Measurements from ENCODE around the gene EIF2D.

EIF2D gene

DNA sequence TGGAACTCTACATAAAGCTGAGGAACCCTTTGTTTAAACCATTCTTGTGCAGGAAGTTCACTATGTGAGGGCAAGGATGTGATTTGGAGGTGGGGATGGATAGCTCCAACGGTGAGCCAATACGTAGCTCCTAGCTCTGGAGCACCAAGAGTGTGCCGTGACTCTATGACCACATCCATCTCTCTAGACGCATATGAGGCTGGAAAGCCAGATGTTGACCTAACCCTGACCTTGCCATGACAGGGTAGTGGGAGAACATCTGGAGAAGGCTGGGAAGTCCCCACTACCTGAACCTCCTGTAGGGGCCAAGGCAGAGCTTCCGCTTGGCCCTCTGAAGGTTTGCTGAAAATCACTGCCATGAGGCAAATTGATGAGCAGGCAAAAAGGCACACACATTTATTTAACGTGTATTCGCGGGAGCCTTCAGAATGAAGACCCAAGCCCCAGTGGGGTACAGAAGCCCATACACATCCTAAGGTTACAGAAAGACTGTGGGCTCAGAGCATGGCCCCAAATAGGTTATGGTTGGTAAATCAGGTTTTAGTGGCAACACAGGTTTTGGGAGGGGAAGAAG lies 43.4 kb downstream of the EIF2D start:
- DNase-seq = no peak

DNA sequence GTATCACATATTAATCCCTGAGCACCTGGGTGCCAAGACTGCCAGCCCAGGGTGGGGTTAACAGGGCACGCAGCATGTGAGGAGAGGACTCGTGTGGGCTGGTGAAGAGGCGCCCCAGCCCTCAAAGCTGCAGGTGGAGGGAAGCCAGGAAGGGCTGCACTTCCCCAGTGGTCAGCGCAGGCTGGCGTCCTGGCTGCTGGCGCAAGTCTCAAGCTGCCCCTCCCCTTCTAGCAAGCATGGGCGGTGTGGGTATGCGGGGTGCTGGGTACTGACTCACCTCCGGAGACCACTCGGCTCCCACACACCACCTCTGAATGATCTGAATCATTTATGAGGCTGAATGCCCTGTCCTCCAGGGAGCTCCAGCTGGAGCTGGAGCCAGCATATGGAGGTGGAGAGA lies 44.0 kb downstream of the EIF2D start:
- no peak for DNase-seq

GRCh38 chr1:206566999-206567398 lies 45.3 kb downstream of the EIF2D start:
- DNase-seq = peak; percentile 38

- no peak for DNase-seq
Measured at GRCh38 chr1:206565995-206566394, 46.3 kb downstream of the EIF2D start.

DNA sequence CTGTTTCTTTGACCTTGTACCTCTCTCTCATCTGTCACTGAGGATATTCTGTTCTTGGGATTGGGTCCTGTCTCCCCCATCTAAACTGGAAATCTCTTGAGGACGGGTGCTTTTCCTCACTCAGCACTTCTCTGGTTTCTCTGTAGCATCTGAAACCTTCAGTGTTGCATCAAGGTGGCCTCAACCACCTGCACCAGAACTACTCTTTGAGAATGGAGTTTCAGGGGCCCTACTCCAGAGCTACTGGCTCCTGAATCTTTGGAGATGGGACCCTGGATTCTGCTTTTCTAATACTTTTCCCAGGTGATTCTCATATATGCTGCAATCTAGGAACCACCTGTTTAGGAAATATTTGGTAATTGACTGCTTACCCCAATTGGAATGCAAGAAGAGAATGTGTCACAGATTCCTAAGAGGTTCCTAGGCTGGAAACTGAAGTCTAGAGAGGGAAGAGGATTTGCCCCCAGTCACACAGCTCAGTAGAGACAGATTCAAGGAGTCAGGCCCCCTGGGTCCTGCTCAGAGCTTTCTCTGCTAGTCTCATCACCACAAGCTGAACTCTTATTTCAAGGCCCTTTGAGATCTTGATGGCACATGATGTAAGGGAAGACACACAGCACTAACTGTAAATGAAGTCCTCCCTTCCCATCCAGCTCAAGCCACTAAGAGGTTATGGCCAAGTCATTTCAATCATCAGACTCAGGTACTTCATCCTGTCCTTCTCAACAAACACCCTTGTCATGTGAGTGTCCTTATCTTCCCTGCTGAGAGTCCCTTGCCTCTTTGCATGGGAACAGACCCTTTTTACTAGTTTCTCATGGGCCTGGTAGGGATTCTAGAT lies 48.7 kb downstream of the EIF2D start:
- no peak for DNase-seq

GRCh38 chr1:206560007-206560716 lies 52.1 kb downstream of the EIF2D start:
- no peak for DNase-seq

- no peak for DNase-seq
Measured at GRCh38 chr1:206559672-206559995, 52.6 kb downstream of the EIF2D start.

- DNase-seq = no peak
Measured at GRCh38 chr1:206558794-206559671, 53.2 kb downstream of the EIF2D start.

GRCh38 chr1:206557636-206558473 lies 54.4 kb downstream of the EIF2D start:
- no peak for DNase-seq

DNA sequence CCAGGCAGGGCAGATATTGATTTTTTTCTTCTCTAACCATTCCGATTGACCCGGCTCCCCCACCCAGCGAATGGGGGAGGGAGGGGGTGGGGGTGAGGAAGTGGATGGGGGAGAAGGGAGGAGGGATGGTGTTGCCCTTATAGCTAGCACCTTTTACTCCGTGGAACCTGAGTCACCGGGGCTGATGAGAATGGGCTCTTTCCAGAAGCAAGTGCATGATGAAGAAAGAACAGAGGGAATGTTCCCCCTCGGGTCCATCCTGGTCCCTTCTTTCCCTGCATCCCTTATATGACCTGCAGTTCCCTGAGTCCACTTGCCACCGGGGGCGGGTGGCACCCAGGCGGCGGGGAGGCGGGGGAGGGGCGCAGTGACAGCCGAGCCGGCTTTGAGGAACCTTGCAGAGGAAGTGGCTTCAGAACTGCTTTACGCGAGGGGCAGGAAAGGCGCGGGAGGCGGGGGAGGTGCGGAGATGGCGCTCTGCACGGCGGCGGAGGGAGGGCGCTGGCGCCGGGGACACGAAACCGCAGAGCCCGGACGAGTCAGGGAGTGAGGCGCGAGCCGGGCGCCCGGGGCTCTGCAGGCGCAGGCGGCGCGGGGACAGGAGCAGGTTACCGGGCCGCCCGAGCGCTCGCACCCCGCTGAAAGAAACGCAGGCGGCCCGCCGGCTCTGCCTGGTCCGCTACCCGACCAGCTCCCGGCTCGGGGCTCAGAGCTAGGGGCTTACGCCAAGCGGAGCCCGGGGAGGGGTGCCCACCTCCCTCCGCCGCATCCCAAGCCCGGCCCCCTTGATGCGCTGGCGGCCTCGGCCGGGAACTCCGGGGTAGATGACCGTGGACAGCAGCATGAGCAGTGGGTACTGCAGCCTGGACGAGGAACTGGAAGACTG lies 55.3 kb downstream of the EIF2D start:
- DNase-seq = peak; percentile 28

DNA sequence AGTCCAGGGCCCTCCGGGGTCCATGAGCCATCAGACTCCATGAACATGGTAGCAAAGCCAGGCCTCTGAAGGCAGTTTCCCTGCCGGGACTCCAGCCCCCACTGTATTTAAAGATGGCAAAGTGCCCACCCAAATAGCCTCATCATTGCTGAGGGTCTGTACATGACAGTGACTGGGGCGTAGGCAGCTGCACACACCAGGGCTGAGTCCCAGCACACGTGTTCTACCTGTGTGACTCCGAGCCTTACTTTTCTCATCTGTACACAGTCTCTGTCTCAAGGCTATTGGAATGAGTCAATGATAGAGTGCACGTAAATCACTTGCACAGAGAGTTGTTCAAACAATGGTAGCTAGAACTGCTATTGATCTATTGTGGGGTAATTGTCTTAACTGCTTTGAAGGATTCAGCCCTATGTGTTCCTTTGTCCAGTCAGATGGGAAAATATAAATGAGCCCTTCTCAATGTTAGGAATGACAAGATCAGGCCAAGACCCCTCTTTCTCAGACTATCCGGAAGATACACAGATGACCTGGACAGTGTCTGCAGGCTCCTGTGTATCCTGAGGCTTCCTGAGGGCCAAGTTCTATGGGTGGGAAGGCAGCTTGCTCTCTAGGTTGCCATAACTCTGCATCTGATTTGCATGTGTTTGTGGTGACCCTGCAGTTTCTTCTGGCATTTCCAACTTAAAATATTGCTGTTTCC lies 56.1 kb downstream of the EIF2D start:
- DNase-seq = no peak

GRCh38 chr1:206555473-206555935 lies 56.8 kb downstream of the EIF2D start:
- DNase-seq = no peak

DNA sequence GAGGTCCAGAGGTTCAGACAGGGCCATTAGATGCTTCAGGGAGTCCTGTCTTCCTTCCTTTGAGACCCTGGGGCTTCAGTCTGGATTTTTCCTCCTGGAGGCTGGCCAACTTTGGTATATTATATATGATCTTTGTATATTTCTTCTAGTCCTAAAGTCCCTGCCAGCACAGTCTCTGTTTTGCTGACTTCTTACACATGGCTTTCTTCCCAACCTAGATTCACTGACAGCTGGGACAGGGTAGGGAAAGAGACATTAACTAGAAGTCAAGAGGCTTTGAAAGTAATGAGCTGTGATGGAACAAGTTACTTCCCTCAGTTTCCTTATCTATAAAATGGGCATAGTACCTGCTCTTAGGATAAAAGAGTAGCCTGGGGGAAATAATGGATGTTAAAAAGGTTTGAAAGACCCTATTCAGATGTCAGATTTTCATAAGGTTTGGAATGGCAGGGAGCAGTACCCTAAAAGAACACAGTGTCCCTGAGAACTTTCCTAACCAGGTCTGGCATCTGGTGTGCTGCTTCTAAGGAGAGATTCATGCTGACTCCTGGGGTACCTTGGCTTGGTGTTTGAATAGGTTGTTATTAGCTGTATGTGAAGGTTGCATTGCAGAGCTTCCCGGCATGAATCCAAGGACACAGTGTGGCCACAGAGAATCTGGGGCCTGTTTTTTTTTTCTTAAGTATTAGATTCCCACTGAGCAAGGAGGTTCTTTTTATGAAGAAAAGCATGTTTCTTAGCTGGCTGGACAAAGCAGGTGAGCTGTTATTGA lies 57.4 kb downstream of the EIF2D start:
- DNase-seq = no peak

DNA sequence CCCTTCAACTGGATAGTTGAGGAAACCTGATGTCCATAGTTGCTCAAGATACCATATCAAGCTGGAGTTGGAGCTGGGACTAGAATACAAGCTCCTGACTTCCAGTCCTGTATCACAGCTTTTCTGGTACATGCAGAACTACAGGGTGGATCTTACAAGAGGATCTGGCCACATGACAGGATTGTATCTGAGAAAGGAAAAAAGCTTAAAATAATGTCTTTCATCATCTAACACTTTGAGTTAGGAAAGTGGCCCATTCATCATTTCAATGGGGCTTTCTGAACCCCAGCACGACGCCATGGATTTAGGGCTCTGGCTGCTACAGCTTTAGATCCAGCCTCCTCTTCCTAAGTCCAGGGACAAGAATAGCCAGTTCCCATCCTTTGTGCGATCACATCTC lies 58.1 kb downstream of the EIF2D start:
- no peak for DNase-seq

GRCh38 chr1:206551986-206552326 lies 60.3 kb downstream of the EIF2D start:
- DNase-seq = no peak

GRCh38 chr1:206551296-206551985 lies 60.8 kb downstream of the EIF2D start:
- no peak for DNase-seq

DNA sequence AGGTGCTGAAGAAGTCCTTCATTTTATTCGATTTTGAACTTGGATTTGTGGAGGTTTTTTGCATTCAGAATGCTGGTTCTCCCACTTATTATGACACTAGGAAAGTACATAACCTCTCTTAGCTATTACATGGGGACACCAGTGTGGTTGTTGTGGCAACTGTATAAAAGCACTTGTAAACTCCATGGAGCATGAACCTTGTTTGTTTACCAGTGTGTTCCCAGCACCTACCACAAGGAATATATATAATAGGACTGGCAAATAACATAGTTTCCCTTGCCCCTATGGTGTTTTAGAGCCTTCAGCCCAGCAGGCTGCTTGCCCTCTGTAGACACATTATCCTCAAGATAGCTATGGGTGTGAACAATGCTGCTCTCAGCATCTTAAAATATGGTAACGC lies 61.8 kb downstream of the EIF2D start:
- peak; percentile 86 for DNase-seq

- no peak for DNase-seq
Measured at GRCh38 chr1:206547104-206547503, 65.2 kb downstream of the EIF2D start.

DNA sequence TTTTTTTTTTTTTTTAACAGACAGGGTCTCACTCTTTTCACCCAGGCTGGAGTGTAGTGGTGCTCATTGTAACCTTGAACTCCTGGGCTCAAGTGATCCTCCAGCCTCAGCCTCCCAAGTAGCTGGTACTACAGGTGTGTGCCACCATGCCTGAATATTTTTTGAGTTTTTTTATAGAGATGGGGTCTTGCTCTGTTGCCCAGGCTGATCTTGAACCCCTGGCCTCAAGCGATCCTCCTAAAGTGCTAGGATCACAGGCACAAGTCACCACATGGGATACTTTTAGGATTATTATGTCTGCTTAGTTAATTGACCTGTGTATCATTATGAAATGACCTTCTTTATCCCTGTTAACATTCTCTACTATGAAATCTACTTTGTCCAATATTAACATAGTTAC lies 66.9 kb downstream of the EIF2D start:
- DNase-seq = no peak

Data from NCI-H774 (cell line).